Mucosa of rectum (tissue), 2 donors: ENCODE data around the gene CALN1.

Source experiments
- H3K27ac ChIP-seq, 2 donors: one replicate each; pipeline ENCODE4 v1.7.0; 2013; ENCODE audit warnings: inconsistent platforms in 2 of 2, low read depth in 2 of 2, low read length in 2 of 2
- H3K27me3 ChIP-seq, 2 donors: one replicate each; pipeline ENCODE4 v1.7.0; 2013; ENCODE audit warnings: low read length in 2 of 2; ENCODE audit not compliant: control insufficient read depth in 2 of 2, insufficient read depth in 2 of 2
- H3K36me3 ChIP-seq, 2 donors: one replicate each; pipeline ENCODE4 v1.7.0; 2013; ENCODE audit warnings: low read length in 2 of 2; ENCODE audit not compliant: control insufficient read depth in 2 of 2, insufficient read depth in 2 of 2
- H3K4me1 ChIP-seq, 2 donors: one replicate each; pipeline ENCODE4 v1.7.0; 2013; ENCODE audit warnings: low read length in 2 of 2, mild to moderate bottlenecking in 1 of 2; ENCODE audit not compliant: control insufficient read depth in 2 of 2, insufficient read depth in 2 of 2
- H3K4me3 ChIP-seq, 2 donors: one replicate each; pipeline ENCODE4 v1.7.0; 2013; ENCODE audit warnings: low read length in 2 of 2
- H3K9ac ChIP-seq, 2 donors: one replicate each; pipeline ENCODE4 v1.7.0; 2013; ENCODE audit warnings: low read length in 2 of 2, low read depth in 1 of 2, mild to moderate bottlenecking in 1 of 2
- H3K9me3 ChIP-seq, 2 donors: one replicate each; pipeline ENCODE4 v1.7.0; 2013; ENCODE audit warnings: low read length in 2 of 2; ENCODE audit not compliant: control insufficient read depth in 2 of 2
- donor health status: healthy.
- donor health status: Normal muscosa, but diverticular disease.

Gene CALN1

GRCh38 chr7:71768450-71768849, 643.7 kb downstream of the CALN1 start:
- H3K36me3 ChIP-seq, result no peaks in the 10 kb centered on the region
- no peak overlapping the region for H3K9ac ChIP-seq
- H3K9me3 ChIP-seq, result no peaks in the 10 kb centered on the region

GRCh38 chr7:71766016-71766415, 646.1 kb downstream of the CALN1 start:
- Histone ChIP-seq H3K27me3 (no peaks in the 10 kb centered on the region), H3K9ac (no peak overlapping the region), H3K36me3 (no peaks in the 10 kb centered on the region), H3K9me3 (peaks cover 0 to 3% of the 10 kb centered on the region in 2 donors), H3K4me3 (no peak overlapping the region), H3K4me1 (no peaks in the 10 kb centered on the region), H3K27ac (no peak overlapping the region)

More at GRCh38 chr7:71768450-71768849, 643.7 kb downstream of the CALN1 start:
- no peak overlapping the region for H3K4me3 ChIP-seq
- no peaks in the 10 kb centered on the region for H3K4me1 ChIP-seq
- no peak overlapping the region for H3K27ac ChIP-seq
- H3K27me3 ChIP-seq, result no peaks in the 10 kb centered on the region

GRCh38 chr7:71761336-71761735, 650.8 kb downstream of the CALN1 start:
- Histone ChIP-seq H3K4me3 (no peak overlapping the region), H3K36me3 (no peaks in the 10 kb centered on the region), H3K27ac (no peak overlapping the region), H3K4me1 (no peaks in the 10 kb centered on the region), H3K27me3 (no peaks in the 10 kb centered on the region), H3K9ac (no peak overlapping the region), H3K9me3 (peaks cover 0 to 3% of the 10 kb centered on the region in 2 donors)

GRCh38 chr7:71754828-71755227, 657.3 kb downstream of the CALN1 start:
- H3K27me3 ChIP-seq, result peaks cover 0 to 7% of the 10 kb centered on the region in 2 donors

GRCh38 chr7:71753956-71754664, 658.0 kb downstream of the CALN1 start:
- Histone ChIP-seq H3K4me1 (no peaks in the 10 kb centered on the region), H3K27me3 (peaks cover 0 to 7% of the 10 kb centered on the region in 2 donors), H3K27ac (no peak overlapping the region), H3K4me3 (no peak overlapping the region), H3K36me3 (no peaks in the 10 kb centered on the region), H3K9ac (no peak overlapping the region), H3K9me3 (no peaks in the 10 kb centered on the region)

More at GRCh38 chr7:71754828-71755227, 657.3 kb downstream of the CALN1 start:
- Histone ChIP-seq H3K4me3 (no peak overlapping the region), H3K27ac (no peak overlapping the region), H3K4me1 (no peaks in the 10 kb centered on the region), H3K36me3 (no peaks in the 10 kb centered on the region), H3K9me3 (no peaks in the 10 kb centered on the region), H3K9ac (no peak overlapping the region)

- Histone ChIP-seq H3K4me3 (no peak overlapping the region), H3K27me3 (peaks cover 0 to 7% of the 10 kb centered on the region in 2 donors), H3K27ac (no peak overlapping the region), H3K36me3 (no peaks in the 10 kb centered on the region), H3K4me1 (no peaks in the 10 kb centered on the region), H3K9me3 (no peaks in the 10 kb centered on the region), H3K9ac (no peak overlapping the region)
These were observed 658.9 kb downstream of the CALN1 start for GRCh38 chr7:71753236-71753635.

GRCh38 chr7:71752171-71752935, 659.8 kb downstream of the CALN1 start:
- Histone ChIP-seq H3K4me3 (no peak overlapping the region), H3K36me3 (no peaks in the 10 kb centered on the region), H3K9me3 (no peaks in the 10 kb centered on the region), H3K27ac (no peak overlapping the region), H3K27me3 (peaks cover 0 to 7% of the 10 kb centered on the region in 2 donors), H3K4me1 (no peaks in the 10 kb centered on the region), H3K9ac (no peak overlapping the region)

- Histone ChIP-seq H3K27me3 (peaks cover 0 to 7% of the 10 kb centered on the region in 2 donors), H3K27ac (no peak overlapping the region), H3K36me3 (no peaks in the 10 kb centered on the region), H3K4me1 (no peaks in the 10 kb centered on the region), H3K9me3 (no peaks in the 10 kb centered on the region), H3K9ac (no peak overlapping the region), H3K4me3 (no peak overlapping the region)
These were observed 661.8 kb downstream of the CALN1 start for GRCh38 chr7:71750290-71750689.

GRCh38 chr7:71746006-71746405, 666.1 kb downstream of the CALN1 start:
- H3K9me3 ChIP-seq, result no peaks in the 10 kb centered on the region

GRCh38 chr7:71740174-71740560, 672.0 kb downstream of the CALN1 start:
- Histone ChIP-seq H3K4me1 (no peaks in the 10 kb centered on the region), H3K36me3 (no peaks in the 10 kb centered on the region), H3K9ac (no peak overlapping the region), H3K9me3 (no peaks in the 10 kb centered on the region), H3K4me3 (no peak overlapping the region), H3K27ac (no peak overlapping the region), H3K27me3 (no peaks in the 10 kb centered on the region)

More at GRCh38 chr7:71746006-71746405, 666.1 kb downstream of the CALN1 start:
- no peak overlapping the region for H3K27ac ChIP-seq
- no peaks in the 10 kb centered on the region for H3K27me3 ChIP-seq
- H3K36me3 ChIP-seq, result no peaks in the 10 kb centered on the region
- H3K4me1 ChIP-seq, result no peaks in the 10 kb centered on the region
- no peak overlapping the region for H3K9ac ChIP-seq
- no peak overlapping the region for H3K4me3 ChIP-seq
